Measurements from ENCODE around the gene UBE2E2. TPM values are rescaled to one million over a fixed set of nuclear protein-coding genes. Genes with fewer than 3 reads are reported as not detected.

Gene UBE2E2
- total and polyA plus RNA-seq, 2 donors (not counting 1 experiment from before 2014, with no cell fraction given), result 16.0 to 45.0 TPM

DNA sequence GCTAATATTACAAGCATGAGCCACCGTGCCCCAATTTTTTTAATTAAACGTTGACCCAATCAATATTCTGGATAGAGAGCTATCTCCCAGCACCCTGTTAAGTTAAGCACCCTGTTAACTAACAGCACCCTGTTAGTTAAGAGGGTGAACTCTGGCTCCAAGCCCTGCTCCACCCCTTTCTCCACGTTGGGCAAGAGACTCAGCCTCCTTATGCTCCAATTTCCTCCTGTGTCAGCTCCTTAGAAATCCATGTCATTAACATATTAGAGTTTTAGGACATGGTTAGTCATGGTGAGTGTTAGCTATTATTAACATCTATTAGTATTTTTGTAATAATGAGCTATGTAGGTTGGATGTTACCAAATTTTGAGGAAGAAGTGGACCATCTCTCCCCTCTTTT lies 385.4 kb downstream of the UBE2E2 start:
- H3K27me3 ChIP-seq (replicated peaks in 1 of 4; ENCODE audit: control extremely low read depth in 1 of 4, control insufficient read depth in 3 of 4, insufficient read depth in 4 of 4, low read length in 3 of 4), result no peaks in the 10 kb centered on the region
- peaks cover 0 to 4% (median 0%) of the 10 kb centered on the region in 3 donors for H3K9me3 ChIP-seq (ENCODE audit: control extremely low read depth in 1 of 3, control insufficient read depth in 2 of 3, insufficient read depth in 1 of 3, low read length in 2 of 3)
- Mint-ChIP-seq H3K4me1 (peaks cover 20% of the 10 kb centered on the region), H3K4me3 (no peak overlapping the region), H3K9me3 (ENCODE audit: insufficient read depth) (peaks cover 3% of the 10 kb centered on the region), H3K27me3 (no peaks in the 10 kb centered on the region), H3K27ac (no peak overlapping the region)
- H3K4me2 ChIP-seq (replicated peaks; ENCODE audit: low read depth, low read length, poor library complexity, severe bottlenecking), result no peak overlapping the region
- DNase-seq, result no peak
- H3K36me3 ChIP-seq (replicated peaks in 1 of 2; ENCODE audit: control extremely low read depth in 1 of 2, control insufficient read depth in 1 of 2, extremely low read depth in 1 of 2, insufficient read depth in 2 of 2, low read length in 1 of 2), result peaks cover 0 to 4% of the 10 kb centered on the region in 2 experiments
- no peaks in the 10 kb centered on the region for H4K20me1 ChIP-seq (ENCODE audit: control insufficient read depth, insufficient read depth, low read length, poor library complexity, severe bottlenecking)
- no peak overlapping the region for H2AFZ ChIP-seq (ENCODE audit: insufficient read depth, low read depth, low read length, poor library complexity, severe bottlenecking)
- H3K4me3 ChIP-seq (ENCODE audit: control extremely low read depth in 1 of 5, extremely low read depth in 1 of 5, insufficient read depth in 1 of 5, low read depth in 2 of 5, low read length in 4 of 5), result no peak overlapping the region
- H3K79me2 ChIP-seq (ENCODE audit: control insufficient read depth, insufficient read depth, low read length), result no peaks in the 10 kb centered on the region
- H3K4me1 ChIP-seq (ENCODE audit: control insufficient read depth in 2 of 2, insufficient read depth in 2 of 2, low read length in 2 of 2), result peaks cover 4 to 12% of the 10 kb centered on the region in 2 donors
- ChIA-PET CTCF (interaction anchor here (1.0 kb wide), 1 partner anchor 15 kb away, joined by 3 read pairs; no protein-coding TSS in a partner anchor), POLR2A (no interaction called here)
- TF ChIP-seq EZH2 (IDR thresholded peaks at IDR 0.05; ENCODE audit: borderline replicate concordance, insufficient read depth, low read depth, low read length, poor library complexity, severe bottlenecking), result no peak
- TF ChIP-seq, protein P1, sequence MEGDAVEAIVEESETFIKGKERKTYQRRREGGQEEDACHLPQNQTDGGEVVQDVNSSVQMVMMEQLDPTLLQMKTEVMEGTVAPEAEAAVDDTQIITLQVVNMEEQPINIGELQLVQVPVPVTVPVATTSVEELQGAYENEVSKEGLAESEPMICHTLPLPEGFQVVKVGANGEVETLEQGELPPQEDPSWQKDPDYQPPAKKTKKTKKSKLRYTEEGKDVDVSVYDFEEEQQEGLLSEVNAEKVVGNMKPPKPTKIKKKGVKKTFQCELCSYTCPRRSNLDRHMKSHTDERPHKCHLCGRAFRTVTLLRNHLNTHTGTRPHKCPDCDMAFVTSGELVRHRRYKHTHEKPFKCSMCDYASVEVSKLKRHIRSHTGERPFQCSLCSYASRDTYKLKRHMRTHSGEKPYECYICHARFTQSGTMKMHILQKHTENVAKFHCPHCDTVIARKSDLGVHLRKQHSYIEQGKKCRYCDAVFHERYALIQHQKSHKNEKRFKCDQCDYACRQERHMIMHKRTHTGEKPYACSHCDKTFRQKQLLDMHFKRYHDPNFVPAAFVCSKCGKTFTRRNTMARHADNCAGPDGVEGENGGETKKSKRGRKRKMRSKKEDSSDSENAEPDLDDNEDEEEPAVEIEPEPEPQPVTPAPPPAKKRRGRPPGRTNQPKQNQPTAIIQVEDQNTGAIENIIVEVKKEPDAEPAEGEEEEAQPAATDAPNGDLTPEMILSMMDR (IDR thresholded peaks at IDR 0.05), result no peak
- 100% methylated on average over 2 of the region's 3 CpGs for WGBS (ENCODE audit: insufficient coverage)
- ATAC-seq (ENCODE audit: low read depth), result no peak
- intact Hi-C loops (cut with micrococcal nuclease), result no loop called here
- H3K27ac ChIP-seq (ENCODE audit: low read length in 2 of 2), result no peak overlapping the region
- H3K9ac ChIP-seq (ENCODE audit: low read length), result no peak overlapping the region

GRCh38 chr3:23589602-23590001 lies 386.5 kb downstream of the UBE2E2 start:
- DNase-seq (no peak), ATAC-seq (ENCODE audit: low read depth) (no peak)
- Mint-ChIP-seq H3K27me3 (no peaks in the 10 kb centered on the region), H3K27ac (no peak overlapping the region), H3K4me3 (no peak overlapping the region), H3K4me1 (peaks cover 20% of the 10 kb centered on the region), H3K9me3 (ENCODE audit: insufficient read depth) (no peaks in the 10 kb centered on the region)
- Histone ChIP-seq H4K20me1 (ENCODE audit: control insufficient read depth, insufficient read depth, low read length, poor library complexity, severe bottlenecking) (no peaks in the 10 kb centered on the region), H3K27ac (ENCODE audit: low read length in 2 of 2) (no peak overlapping the region), H3K79me2 (ENCODE audit: control insufficient read depth, insufficient read depth, low read length) (no peaks in the 10 kb centered on the region), H3K9me3 (ENCODE audit: control extremely low read depth in 1 of 3, control insufficient read depth in 2 of 3, insufficient read depth in 1 of 3, low read length in 2 of 3) (peaks cover 0 to 4% (median 0%) of the 10 kb centered on the region in 3 donors), H3K4me1 (ENCODE audit: control insufficient read depth in 2 of 2, insufficient read depth in 2 of 2, low read length in 2 of 2) (peaks cover 4 to 14% of the 10 kb centered on the region in 2 donors), H3K4me3 (ENCODE audit: control extremely low read depth in 1 of 5, extremely low read depth in 1 of 5, insufficient read depth in 1 of 5, low read depth in 2 of 5, low read length in 4 of 5) (no peak overlapping the region), H3K9ac (ENCODE audit: low read length) (no peak overlapping the region), H3K36me3 (replicated peaks in 1 of 2; ENCODE audit: control extremely low read depth in 1 of 2, control insufficient read depth in 1 of 2, extremely low read depth in 1 of 2, insufficient read depth in 2 of 2, low read length in 1 of 2) (peaks cover 0 to 4% of the 10 kb centered on the region in 2 experiments), H2AFZ (ENCODE audit: insufficient read depth, low read depth, low read length, poor library complexity, severe bottlenecking) (no peak overlapping the region), H3K4me2 (replicated peaks; ENCODE audit: low read depth, low read length, poor library complexity, severe bottlenecking) (no peak overlapping the region), H3K27me3 (replicated peaks in 1 of 4; ENCODE audit: control extremely low read depth in 1 of 4, control insufficient read depth in 3 of 4, insufficient read depth in 4 of 4, low read length in 3 of 4) (no peaks in the 10 kb centered on the region)
- intact Hi-C loops (cut with micrococcal nuclease), result no loop called here
- POLR2A ChIA-PET, result no interaction called here
- 100% methylated on average over 4 of the region's 10 CpGs for WGBS (ENCODE audit: insufficient coverage)
- CTCF ChIA-PET, result no interaction called here
- no peak for TF ChIP-seq EZH2 (IDR thresholded peaks at IDR 0.05; ENCODE audit: borderline replicate concordance, insufficient read depth, low read depth, low read length, poor library complexity, severe bottlenecking)
- TF ChIP-seq, protein P1 (IDR thresholded peaks at IDR 0.05), result no peak

All from B cell (primary cell).